MM.1S (cell line): ENCODE results near the gene CDK5RAP3.
A peak's percentile ranks its signal among the peaks of the same experiment; 100 is the strongest.

ENCODE experiments used
- DNase-seq: peaks from one replicate; pipeline ENCODE4 v3.0.0-alpha.2; 2015
- H2AFZ ChIP-seq: fragments of 300-600 bp; sonication (generic); 2 replicates; pipeline ENCODE4 v1.6.0; 2016; ENCODE audit warnings: antibody characterized with exemption, low read length
- H3F3A ChIP-seq: fragments of 300-600 bp; sonication (generic); 2 replicates; pipeline ENCODE4 v1.6.1; 2016; ENCODE audit warnings: mild to moderate bottlenecking, antibody characterized with exemption, low read length, moderate library complexity, mixed read lengths; ENCODE audit not compliant: insufficient read depth
- H3K27ac ChIP-seq: fragments of 300-600 bp; sonication (generic); 2 replicates; pipeline ENCODE4 v1.5.1; 2016; ENCODE audit warnings: mild to moderate bottlenecking, low read length
- H3K27me3 ChIP-seq: fragments of 300-600 bp; sonication (generic); replicated peaks from 2 replicates; pipeline ENCODE4 v1.6.0; 2016; ENCODE audit warnings: low read length; ENCODE audit not compliant: insufficient read depth
- H3K36me3 ChIP-seq: fragments of 300-600 bp; sonication (generic); replicated peaks from 2 replicates; pipeline ENCODE4 v1.6.1; 2016; ENCODE audit warnings: mild to moderate bottlenecking, low read length, mixed read lengths; ENCODE audit not compliant: insufficient read depth
- H3K4me1 ChIP-seq: fragments of 300-600 bp; sonication (generic); 2 replicates; pipeline ENCODE4 v1.6.1; 2016; ENCODE audit warnings: low read length, mixed read lengths
- H3K4me2 ChIP-seq: fragments of 300-600 bp; sonication (generic); 2 replicates; pipeline ENCODE4 v1.6.0; 2016; ENCODE audit warnings: low read depth, low read length
- H3K4me3 ChIP-seq: fragments of 300-600 bp; sonication (generic); 2 replicates; pipeline ENCODE4 v1.5.1; 2016; ENCODE audit warnings: low read length, mixed read lengths
- H3K79me2 ChIP-seq: fragments of 300-600 bp; sonication (generic); 2 replicates; pipeline ENCODE4 v1.6.1; 2016; ENCODE audit warnings: mixed run types, low read length, mixed read lengths
- H3K9ac ChIP-seq: fragments of 300-600 bp; sonication (generic); 2 replicates; pipeline ENCODE4 v1.6.1; 2016; ENCODE audit warnings: low read length, mixed read lengths
- H3K9me2 ChIP-seq: fragments of 300-600 bp; sonication (generic); replicated peaks from 2 replicates; pipeline ENCODE4 v1.6.1; 2016; ENCODE audit warnings: mild to moderate bottlenecking, low read length, mixed read lengths; ENCODE audit not compliant: insufficient read depth
- H3K9me3 ChIP-seq: fragments of 300-600 bp; sonication (generic); replicated peaks from 2 replicates; pipeline ENCODE4 v1.6.1; 2016; ENCODE audit warnings: mild to moderate bottlenecking, low read length, mixed read lengths; ENCODE audit not compliant: insufficient read depth
- H4K20me1 ChIP-seq: fragments of 300-600 bp; sonication (generic); 2 replicates; pipeline ENCODE4 v1.6.1; 2016; ENCODE audit warnings: mild to moderate bottlenecking, low read length, moderate library complexity, mixed read lengths; ENCODE audit not compliant: insufficient read depth
- EZH2 ChIP-seq: fragments of 300-600 bp; sonication (generic); optimal IDR thresholded peaks from 2 replicates; pipeline ENCODE3; 2017; ENCODE audit warnings: low read depth, mild to moderate bottlenecking, antibody characterized with exemption, low read length, mixed read lengths
- EZH2phosphoT487 ChIP-seq: fragments of 300-600 bp; sonication (generic); IDR thresholded peaks from 2 replicates; pipeline ENCODE4 v1.6.1; 2018; ENCODE audit warnings: antibody characterized with exemption, low read length
- TF ChIP-seq, protein P1 (sequence below): fragments of 300-600 bp; sonication (generic); IDR thresholded peaks from 2 replicates; pipeline ENCODE4 v1.5.1; 2016; ENCODE audit warnings: antibody characterized with exemption, low read length, mixed read lengths

Gene CDK5RAP3

DNA sequence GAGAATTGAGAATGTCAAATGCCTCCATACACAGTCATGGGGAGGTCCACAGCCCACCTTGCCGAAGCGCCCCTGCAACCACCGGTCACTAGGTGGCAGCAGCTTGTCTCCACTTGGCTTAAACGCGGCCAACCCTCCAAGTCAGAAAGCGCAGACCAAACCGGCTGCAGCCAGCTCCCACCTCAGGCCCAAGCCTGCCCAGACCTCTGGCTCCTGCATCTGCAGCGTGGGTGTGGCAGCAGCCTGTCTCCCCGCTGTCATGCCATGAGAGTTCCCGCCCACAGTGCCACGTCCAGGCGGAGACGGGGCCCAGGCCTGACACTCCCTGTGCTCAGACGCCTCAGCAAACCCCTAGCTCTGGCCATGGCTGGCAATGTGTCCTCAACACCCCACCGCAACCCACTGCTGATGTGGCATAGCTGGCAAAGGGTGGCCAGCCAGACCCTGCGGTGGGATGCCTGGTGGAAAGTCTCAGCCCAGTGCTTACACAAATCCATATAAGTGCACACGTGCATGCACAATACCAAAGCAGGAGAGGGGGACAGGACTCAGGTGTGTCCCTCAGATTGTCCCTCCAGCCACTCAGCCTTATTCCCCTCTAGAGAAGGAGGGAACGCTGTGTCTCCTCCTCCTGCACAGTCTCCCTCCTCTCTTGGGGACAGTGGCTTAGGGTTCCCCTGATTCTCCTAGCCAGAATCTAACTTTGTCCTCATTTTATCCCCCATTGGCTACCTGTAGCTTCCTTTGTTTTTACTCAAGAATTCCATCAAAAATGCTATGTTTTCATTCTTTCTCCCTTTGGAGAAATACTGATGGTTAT, 55.8 kb downstream of the CDK5RAP3 start:
- H3K27me3 ChIP-seq, result no peaks in the 10 kb centered on the region
- H3K4me2 ChIP-seq, result peak overlapping the region; percentile 99; the same call in 1 of the 2 replicates
- H3K9ac ChIP-seq, result no peak overlapping the region

DNA sequence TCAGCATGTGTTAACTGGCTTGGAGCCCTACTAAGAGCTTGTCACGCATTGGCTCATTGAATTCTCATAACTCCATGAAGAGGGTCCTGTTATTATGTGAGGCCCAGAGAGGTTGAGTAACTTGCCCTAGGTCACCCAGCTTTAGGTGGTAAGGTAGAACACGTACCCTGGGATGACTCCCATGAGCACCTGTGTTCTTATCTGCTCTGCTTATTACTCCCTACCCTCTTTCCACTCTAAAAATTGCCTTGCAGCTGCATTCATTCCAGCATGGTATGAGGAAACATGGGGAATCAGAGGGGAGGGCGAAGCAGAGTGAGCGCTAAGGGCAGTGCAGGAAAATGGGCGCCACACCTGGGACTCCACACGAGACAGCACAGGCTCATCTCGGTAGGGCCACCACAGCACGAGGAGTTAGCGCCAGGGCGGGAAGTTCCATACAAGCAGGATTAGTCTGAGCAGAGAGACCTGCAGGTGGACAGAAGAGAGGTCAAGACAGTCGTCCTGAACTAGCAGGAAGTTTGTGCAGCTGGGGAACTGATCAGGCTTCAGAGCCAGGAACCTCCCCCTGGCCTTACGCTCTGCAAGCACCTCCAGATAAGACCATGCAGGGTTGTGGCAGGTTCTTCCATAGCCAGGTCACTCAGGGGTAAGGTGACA, 56.5 kb downstream of the CDK5RAP3 start:
- Histone ChIP-seq H3K4me2 (no peak overlapping the region), H3K9me3 (no peaks in the 10 kb centered on the region), H2AFZ (no peak overlapping the region), H3K27ac (no peak overlapping the region), H3K9me2 (no peaks in the 10 kb centered on the region), H3K79me2 (no peaks in the 10 kb centered on the region), H3K9ac (no peak overlapping the region), H4K20me1 (no peaks in the 10 kb centered on the region), H3F3A (peaks cover 18% of the 10 kb centered on the region), H3K36me3 (no peaks in the 10 kb centered on the region), H3K27me3 (no peaks in the 10 kb centered on the region), H3K4me3 (no peak overlapping the region), H3K4me1 (peaks cover 17% of the 10 kb centered on the region)
- TF ChIP-seq, protein P1, sequence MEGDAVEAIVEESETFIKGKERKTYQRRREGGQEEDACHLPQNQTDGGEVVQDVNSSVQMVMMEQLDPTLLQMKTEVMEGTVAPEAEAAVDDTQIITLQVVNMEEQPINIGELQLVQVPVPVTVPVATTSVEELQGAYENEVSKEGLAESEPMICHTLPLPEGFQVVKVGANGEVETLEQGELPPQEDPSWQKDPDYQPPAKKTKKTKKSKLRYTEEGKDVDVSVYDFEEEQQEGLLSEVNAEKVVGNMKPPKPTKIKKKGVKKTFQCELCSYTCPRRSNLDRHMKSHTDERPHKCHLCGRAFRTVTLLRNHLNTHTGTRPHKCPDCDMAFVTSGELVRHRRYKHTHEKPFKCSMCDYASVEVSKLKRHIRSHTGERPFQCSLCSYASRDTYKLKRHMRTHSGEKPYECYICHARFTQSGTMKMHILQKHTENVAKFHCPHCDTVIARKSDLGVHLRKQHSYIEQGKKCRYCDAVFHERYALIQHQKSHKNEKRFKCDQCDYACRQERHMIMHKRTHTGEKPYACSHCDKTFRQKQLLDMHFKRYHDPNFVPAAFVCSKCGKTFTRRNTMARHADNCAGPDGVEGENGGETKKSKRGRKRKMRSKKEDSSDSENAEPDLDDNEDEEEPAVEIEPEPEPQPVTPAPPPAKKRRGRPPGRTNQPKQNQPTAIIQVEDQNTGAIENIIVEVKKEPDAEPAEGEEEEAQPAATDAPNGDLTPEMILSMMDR, result no peak
- TF ChIP-seq EZH2, result no peak
- TF ChIP-seq EZH2phosphoT487, result no peak
- no peak for DNase-seq

More for the DNA sequence above, 55.8 kb downstream of the CDK5RAP3 start:
- no peaks in the 10 kb centered on the region for H3K9me3 ChIP-seq
- H3K79me2 ChIP-seq, result no peaks in the 10 kb centered on the region
- TF ChIP-seq EZH2 (no peak), EZH2phosphoT487 (no peak)
- TF ChIP-seq, protein P1, result peak; percentile 86
- peaks cover 17% of the 10 kb centered on the region for H3K4me1 ChIP-seq
- DNase-seq, result peak; percentile 77
- no peak overlapping the region for H3K4me3 ChIP-seq
- no peaks in the 10 kb centered on the region for H3K36me3 ChIP-seq
- H2AFZ ChIP-seq, result peak overlapping the region; percentile 45; the same call in 1 of the 2 replicates
- no peaks in the 10 kb centered on the region for H3K9me2 ChIP-seq
- H3K27ac ChIP-seq, result no peak overlapping the region
- H3F3A ChIP-seq, result peaks cover 21% of the 10 kb centered on the region
- H4K20me1 ChIP-seq, result no peaks in the 10 kb centered on the region

DNA sequence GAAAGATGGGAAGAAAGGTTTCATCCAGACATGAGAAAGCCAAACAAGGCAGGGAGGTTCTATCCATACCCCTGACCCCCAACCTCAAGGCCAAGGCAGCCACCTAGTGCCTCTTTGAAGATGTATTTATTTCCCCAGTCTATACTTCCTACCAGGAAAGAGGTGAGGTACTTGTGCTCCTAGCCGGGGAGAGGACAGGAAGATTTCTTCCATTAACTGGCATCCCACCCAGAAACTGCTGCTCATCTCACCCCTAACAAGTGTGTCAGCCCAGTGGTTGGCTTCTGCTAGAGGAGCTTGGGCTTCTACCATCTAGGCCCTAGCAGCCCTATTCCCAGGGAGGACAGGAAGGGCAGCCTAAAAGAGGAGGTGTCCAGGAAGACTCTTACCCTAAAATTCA, 57.8 kb downstream of the CDK5RAP3 start:
- no peak overlapping the region for H3K9ac ChIP-seq
- TF ChIP-seq EZH2phosphoT487, result no peak
- H3K4me3 ChIP-seq, result no peak overlapping the region
- DNase-seq, result no peak
- H3K9me3 ChIP-seq, result no peaks in the 10 kb centered on the region
- no peak overlapping the region for H2AFZ ChIP-seq
- H3K27me3 ChIP-seq, result no peaks in the 10 kb centered on the region
- H3K36me3 ChIP-seq, result no peaks in the 10 kb centered on the region
- H3F3A ChIP-seq, result peaks cover 11% of the 10 kb centered on the region
- H3K4me1 ChIP-seq, result peaks cover 15% of the 10 kb centered on the region
- no peak overlapping the region for H3K4me2 ChIP-seq
- H3K9me2 ChIP-seq, result no peaks in the 10 kb centered on the region
- H4K20me1 ChIP-seq, result no peaks in the 10 kb centered on the region
- no peak overlapping the region for H3K27ac ChIP-seq
- H3K79me2 ChIP-seq, result no peaks in the 10 kb centered on the region
